GM23338 (cell line): Measurements from ENCODE around the gene FHDC1. TPM values are rescaled to one million over a fixed set of nuclear protein-coding genes. Genes with fewer than 3 reads are reported as not detected.

Source experiments
- ATAC-seq: fragments of 200-7000 bp; cut with Tn5 transposase; 3 replicates; pipeline ENCODE4 v1.9.1; 2020
- DNase-seq: peaks from one replicate; pipeline ENCODE4 v3.0.0-alpha.2; 2015; ENCODE audit warnings: low spot score
- H2AFZ ChIP-seq: fragments of 200-600 bp; sonication (generic); 2 replicates; pipeline ENCODE4 v1.8.0; 2016; ENCODE audit warnings: antibody characterized with exemption, mild to moderate bottlenecking, moderate library complexity
- H3F3A ChIP-seq: fragments of 200-600 bp; sonication (generic); replicated peaks from 2 replicates; pipeline ENCODE4 v1.8.0; 2017; ENCODE audit warnings: antibody characterized with exemption, mixed run types, low read depth
- H3K27ac ChIP-seq: fragments of 200-600 bp; sonication (generic); 2 replicates; pipeline ENCODE4 v1.6.1; 2016; ENCODE audit warnings: low read depth
- H3K27me3 ChIP-seq: fragments of 200-600 bp; sonication (generic); 2 replicates; pipeline ENCODE4 v1.8.0; 2016; ENCODE audit warnings: mild to moderate bottlenecking, mixed run types, moderate library complexity; ENCODE audit not compliant: insufficient read depth
- H3K36me3 ChIP-seq: fragments of 200-600 bp; sonication (generic); 2 replicates; pipeline ENCODE4 v1.8.0; 2016; ENCODE audit warnings: mild to moderate bottlenecking; ENCODE audit not compliant: insufficient read depth
- H3K4me1 ChIP-seq: fragments of 200-600 bp; sonication (generic); 2 replicates; pipeline ENCODE4 v1.8.0; 2016; ENCODE audit warnings: mild to moderate bottlenecking, moderate library complexity; ENCODE audit not compliant: insufficient read depth
- H3K4me2 ChIP-seq: fragments of 200-600 bp; sonication (generic); 2 replicates; pipeline ENCODE4 v1.7.1; 2017; ENCODE audit warnings: mixed run types
- H3K4me3 ChIP-seq: fragments of 200-600 bp; sonication (generic); 2 replicates; pipeline ENCODE4 v1.6.1; 2016; ENCODE audit warnings: mixed run types
- H3K79me2 ChIP-seq: fragments of 200-600 bp; sonication (generic); replicated peaks from 2 replicates; pipeline ENCODE4 v1.8.0; 2017; ENCODE audit warnings: mild to moderate bottlenecking; ENCODE audit not compliant: insufficient read depth
- H3K9me2 ChIP-seq: fragments of 200-600 bp; sonication (generic); 2 replicates; pipeline ENCODE4 v1.8.0; 2017; ENCODE audit not compliant: insufficient read depth
- H4K20me1 ChIP-seq: fragments of 200-600 bp; sonication (generic); replicated peaks from 2 replicates; pipeline ENCODE4 v1.8.0; 2017; ENCODE audit warnings: mild to moderate bottlenecking; ENCODE audit not compliant: insufficient read depth
- H3K27ac Mint-ChIP-seq: 2 replicates; pipeline ENCODE4 v1.8.0; 2020; ENCODE audit warnings: inconsistent platforms, mild to moderate bottlenecking, moderate library complexity, mixed read lengths
- H3K27me3 Mint-ChIP-seq: 3 replicates; pipeline ENCODE4 v1.8.0; 2022; ENCODE audit warnings: low read depth, mild to moderate bottlenecking, moderate library complexity, mixed read lengths, inconsistent platforms; ENCODE audit not compliant: insufficient read depth, poor library complexity
- H3K36me3 Mint-ChIP-seq: 3 replicates; pipeline ENCODE4 v1.8.0; 2021; ENCODE audit warnings: low read depth, mild to moderate bottlenecking, inconsistent platforms, moderate library complexity, mixed read lengths
- H3K4me1 Mint-ChIP-seq: 3 replicates; pipeline ENCODE4 v1.8.0; 2020; ENCODE audit warnings: mild to moderate bottlenecking, inconsistent platforms, mixed read lengths
- H3K4me3 Mint-ChIP-seq: 3 replicates; pipeline ENCODE4 v1.8.0; 2021; ENCODE audit warnings: moderate library complexity, mild to moderate bottlenecking, inconsistent platforms, mixed read lengths
- H3K9me3 Mint-ChIP-seq: 3 replicates; pipeline ENCODE4 v1.8.0; 2020; ENCODE audit warnings: moderate library complexity, mild to moderate bottlenecking, inconsistent platforms, mixed read lengths
- CREB1 ChIP-seq: fragments of 250-450 bp; sonication (Bioruptor Pico); IDR thresholded peaks from 2 replicates; pipeline ENCODE4 v1.5.0; 2020; ENCODE audit warnings: low read depth, mild to moderate bottlenecking, moderate library complexity
- EZH2 ChIP-seq: fragments of 200-600 bp; sonication (generic); IDR thresholded peaks from one replicate; pipeline ENCODE4 v1.8.0; 2017; ENCODE audit warnings: antibody characterized with exemption, mild to moderate bottlenecking, low read depth; ENCODE audit not compliant: unreplicated experiment
- EZH2phosphoT487 ChIP-seq: fragments of 200-600 bp; sonication (generic); IDR thresholded peaks from one replicate; pipeline ENCODE4 v1.8.1; 2018; ENCODE audit warnings: antibody characterized with exemption; ENCODE audit not compliant: unreplicated experiment
- JUNB ChIP-seq: IDR thresholded peaks from one replicate; pipeline ENCODE4 v1.6.1; 2016; ENCODE audit warnings: antibody characterized with exemption; ENCODE audit not compliant: unreplicated experiment
- NANOG ChIP-seq: IDR thresholded peaks from 2 replicates; pipeline ENCODE4 v1.6.1; 2016; ENCODE audit warnings: antibody characterized with exemption, borderline replicate concordance
- POLR2AphosphoS5 ChIP-seq: IDR thresholded peaks from 2 replicates; pipeline ENCODE4 v1.6.1; 2016; ENCODE audit warnings: antibody characterized with exemption, low read depth
- STAT1 ChIP-seq: IDR thresholded peaks from one replicate; pipeline ENCODE4 v1.6.1; 2016; ENCODE audit warnings: antibody characterized with exemption; ENCODE audit not compliant: unreplicated experiment
- ZNF114 ChIP-seq: fragments of 250-450 bp; sonication (Bioruptor Pico); IDR thresholded peaks from 2 replicates; pipeline ENCODE4 v1.5.0; 2020; ENCODE audit warnings: mild to moderate bottlenecking, moderate library complexity
- ZNF331 ChIP-seq: fragments of 250-450 bp; sonication (Bioruptor Pico); IDR thresholded peaks from 2 replicates; pipeline ENCODE4 v1.5.0; 2020; ENCODE audit warnings: low read depth, mild to moderate bottlenecking, moderate library complexity
- polyA plus RNA-seq: library from polyadenylated mRNA; unstranded; fragments of >200 nt; fragmentation: Nextera tagmentation; extraction: Ambion mirVana; gene quantifications from 2 replicates; pipeline ENCODE4 v1.2.1, GENCODE V29; 2016
- total RNA-seq: library from RNA; depleted of rRNA; stranded (reverse); fragments of >200 nt; shearing (Covaris generic); gene quantifications from 2 replicates; pipeline ENCODE4 v1.2.3, GENCODE V29; 2014
- TF ChIP-seq, protein P1 (sequence below), 2 experiments: fragments of 200-600 bp in 1 of 2; sonication (generic) in 1 of 2; conservative IDR thresholded peaks; 2 replicates each; pipeline versions ENCODE4 v1.5.1 to v1.6.1; 2016 to 2017; ENCODE audit warnings: antibody characterized with exemption in 2 of 2, low read depth in 2 of 2, mild to moderate bottlenecking in 2 of 2, moderate library complexity in 1 of 2
- TF ChIP-seq, protein P2 (sequence below): fragments of 250-450 bp; sonication (Bioruptor Pico); IDR thresholded peaks from 2 replicates; pipeline ENCODE4 v1.5.0; 2020; ENCODE audit warnings: mild to moderate bottlenecking, moderate library complexity

Gene FHDC1
- total and polyA plus RNA-seq, 2 experiments from 2014 or later = 9.5 to 22.8 TPM

- ATAC-seq (peak; percentile 11; the same call in 2 of the 3 replicates), DNase-seq (no peak)
- Mint-ChIP-seq H3K4me3 (no peak overlapping the region), H3K9me3 (no peaks in the 10 kb centered on the region), H3K27ac (peak overlapping the region; percentile 43; the same call in 1 of the 2 replicates), H3K36me3 (no peaks in the 10 kb centered on the region; the same call in 2 of the 3 replicates), H3K4me1 (peaks cover 29% of the 10 kb centered on the region), H3K27me3 (peaks cover 8% of the 10 kb centered on the region)
- no peaks in the 10 kb centered on the region; the same call in 1 of the 2 replicates for H3K9me2 ChIP-seq
- peak overlapping the region; percentile 62 for H3K4me2 ChIP-seq
- no peak overlapping the region for H3K4me3 ChIP-seq
- no peaks in the 10 kb centered on the region for H3K27me3 ChIP-seq
- no peaks in the 10 kb centered on the region for H3K79me2 ChIP-seq
- H3F3A ChIP-seq = no peaks in the 10 kb centered on the region
- no peak overlapping the region for H3K27ac ChIP-seq
- no peaks in the 10 kb centered on the region for H4K20me1 ChIP-seq
- peak overlapping the region; percentile 85; the same call in 1 of the 2 replicates for H2AFZ ChIP-seq
- peaks cover 12% of the 10 kb centered on the region; the same call in 1 of the 2 replicates for H3K4me1 ChIP-seq
- no peaks in the 10 kb centered on the region for H3K36me3 ChIP-seq
- TF ChIP-seq JUNB (no peak), CREB1 (CRISPR knock-in tag) (no peak), STAT1 (no peak), POLR2AphosphoS5 (no peak), EZH2phosphoT487 (no peak), NANOG (no peak), ZNF114 (CRISPR knock-in tag) (no peak)
- TF ChIP-seq, protein P1, sequence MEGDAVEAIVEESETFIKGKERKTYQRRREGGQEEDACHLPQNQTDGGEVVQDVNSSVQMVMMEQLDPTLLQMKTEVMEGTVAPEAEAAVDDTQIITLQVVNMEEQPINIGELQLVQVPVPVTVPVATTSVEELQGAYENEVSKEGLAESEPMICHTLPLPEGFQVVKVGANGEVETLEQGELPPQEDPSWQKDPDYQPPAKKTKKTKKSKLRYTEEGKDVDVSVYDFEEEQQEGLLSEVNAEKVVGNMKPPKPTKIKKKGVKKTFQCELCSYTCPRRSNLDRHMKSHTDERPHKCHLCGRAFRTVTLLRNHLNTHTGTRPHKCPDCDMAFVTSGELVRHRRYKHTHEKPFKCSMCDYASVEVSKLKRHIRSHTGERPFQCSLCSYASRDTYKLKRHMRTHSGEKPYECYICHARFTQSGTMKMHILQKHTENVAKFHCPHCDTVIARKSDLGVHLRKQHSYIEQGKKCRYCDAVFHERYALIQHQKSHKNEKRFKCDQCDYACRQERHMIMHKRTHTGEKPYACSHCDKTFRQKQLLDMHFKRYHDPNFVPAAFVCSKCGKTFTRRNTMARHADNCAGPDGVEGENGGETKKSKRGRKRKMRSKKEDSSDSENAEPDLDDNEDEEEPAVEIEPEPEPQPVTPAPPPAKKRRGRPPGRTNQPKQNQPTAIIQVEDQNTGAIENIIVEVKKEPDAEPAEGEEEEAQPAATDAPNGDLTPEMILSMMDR (conservative IDR thresholded peaks at IDR 0.05; ENCODE audit: low read depth in 2 of 2) = no peak
These were observed 60.5 kb downstream of the FHDC1 start for GRCh38 chr4:152996672-152997071.

- H3K36me3 Mint-ChIP-seq = no peaks in the 10 kb centered on the region; the same call in 2 of the 3 replicates
- H3K4me1 ChIP-seq = peaks cover 13% of the 10 kb centered on the region; the same call in 1 of the 2 replicates
- H2AFZ ChIP-seq = no peak overlapping the region
- H3K4me3 Mint-ChIP-seq = no peak overlapping the region
- no peaks in the 10 kb centered on the region for H4K20me1 ChIP-seq
- no peaks in the 10 kb centered on the region for H3K79me2 ChIP-seq
- H3K4me3 ChIP-seq = no peak overlapping the region
- H3K27me3 Mint-ChIP-seq = peaks cover 8% of the 10 kb centered on the region
- H3K4me2 ChIP-seq = no peak overlapping the region
- no peak for ATAC-seq
- H3K9me2 ChIP-seq = peaks cover 3% of the 10 kb centered on the region; the same call in 1 of the 2 replicates
- DNase-seq = no peak
- no peak overlapping the region for H3K27ac Mint-ChIP-seq
- H3F3A ChIP-seq = no peaks in the 10 kb centered on the region
- H3K27me3 ChIP-seq = no peaks in the 10 kb centered on the region
- no peaks in the 10 kb centered on the region for H3K36me3 ChIP-seq
- H3K27ac ChIP-seq = no peak overlapping the region
- H3K9me3 Mint-ChIP-seq = no peaks in the 10 kb centered on the region
- peaks cover 30% of the 10 kb centered on the region for H3K4me1 Mint-ChIP-seq
- TF ChIP-seq ZNF331 (no peak), NANOG (no peak), STAT1 (no peak), ZNF114 (CRISPR knock-in tag) (no peak), EZH2phosphoT487 (no peak), EZH2 (no peak), JUNB (no peak)
- TF ChIP-seq, protein P2, sequence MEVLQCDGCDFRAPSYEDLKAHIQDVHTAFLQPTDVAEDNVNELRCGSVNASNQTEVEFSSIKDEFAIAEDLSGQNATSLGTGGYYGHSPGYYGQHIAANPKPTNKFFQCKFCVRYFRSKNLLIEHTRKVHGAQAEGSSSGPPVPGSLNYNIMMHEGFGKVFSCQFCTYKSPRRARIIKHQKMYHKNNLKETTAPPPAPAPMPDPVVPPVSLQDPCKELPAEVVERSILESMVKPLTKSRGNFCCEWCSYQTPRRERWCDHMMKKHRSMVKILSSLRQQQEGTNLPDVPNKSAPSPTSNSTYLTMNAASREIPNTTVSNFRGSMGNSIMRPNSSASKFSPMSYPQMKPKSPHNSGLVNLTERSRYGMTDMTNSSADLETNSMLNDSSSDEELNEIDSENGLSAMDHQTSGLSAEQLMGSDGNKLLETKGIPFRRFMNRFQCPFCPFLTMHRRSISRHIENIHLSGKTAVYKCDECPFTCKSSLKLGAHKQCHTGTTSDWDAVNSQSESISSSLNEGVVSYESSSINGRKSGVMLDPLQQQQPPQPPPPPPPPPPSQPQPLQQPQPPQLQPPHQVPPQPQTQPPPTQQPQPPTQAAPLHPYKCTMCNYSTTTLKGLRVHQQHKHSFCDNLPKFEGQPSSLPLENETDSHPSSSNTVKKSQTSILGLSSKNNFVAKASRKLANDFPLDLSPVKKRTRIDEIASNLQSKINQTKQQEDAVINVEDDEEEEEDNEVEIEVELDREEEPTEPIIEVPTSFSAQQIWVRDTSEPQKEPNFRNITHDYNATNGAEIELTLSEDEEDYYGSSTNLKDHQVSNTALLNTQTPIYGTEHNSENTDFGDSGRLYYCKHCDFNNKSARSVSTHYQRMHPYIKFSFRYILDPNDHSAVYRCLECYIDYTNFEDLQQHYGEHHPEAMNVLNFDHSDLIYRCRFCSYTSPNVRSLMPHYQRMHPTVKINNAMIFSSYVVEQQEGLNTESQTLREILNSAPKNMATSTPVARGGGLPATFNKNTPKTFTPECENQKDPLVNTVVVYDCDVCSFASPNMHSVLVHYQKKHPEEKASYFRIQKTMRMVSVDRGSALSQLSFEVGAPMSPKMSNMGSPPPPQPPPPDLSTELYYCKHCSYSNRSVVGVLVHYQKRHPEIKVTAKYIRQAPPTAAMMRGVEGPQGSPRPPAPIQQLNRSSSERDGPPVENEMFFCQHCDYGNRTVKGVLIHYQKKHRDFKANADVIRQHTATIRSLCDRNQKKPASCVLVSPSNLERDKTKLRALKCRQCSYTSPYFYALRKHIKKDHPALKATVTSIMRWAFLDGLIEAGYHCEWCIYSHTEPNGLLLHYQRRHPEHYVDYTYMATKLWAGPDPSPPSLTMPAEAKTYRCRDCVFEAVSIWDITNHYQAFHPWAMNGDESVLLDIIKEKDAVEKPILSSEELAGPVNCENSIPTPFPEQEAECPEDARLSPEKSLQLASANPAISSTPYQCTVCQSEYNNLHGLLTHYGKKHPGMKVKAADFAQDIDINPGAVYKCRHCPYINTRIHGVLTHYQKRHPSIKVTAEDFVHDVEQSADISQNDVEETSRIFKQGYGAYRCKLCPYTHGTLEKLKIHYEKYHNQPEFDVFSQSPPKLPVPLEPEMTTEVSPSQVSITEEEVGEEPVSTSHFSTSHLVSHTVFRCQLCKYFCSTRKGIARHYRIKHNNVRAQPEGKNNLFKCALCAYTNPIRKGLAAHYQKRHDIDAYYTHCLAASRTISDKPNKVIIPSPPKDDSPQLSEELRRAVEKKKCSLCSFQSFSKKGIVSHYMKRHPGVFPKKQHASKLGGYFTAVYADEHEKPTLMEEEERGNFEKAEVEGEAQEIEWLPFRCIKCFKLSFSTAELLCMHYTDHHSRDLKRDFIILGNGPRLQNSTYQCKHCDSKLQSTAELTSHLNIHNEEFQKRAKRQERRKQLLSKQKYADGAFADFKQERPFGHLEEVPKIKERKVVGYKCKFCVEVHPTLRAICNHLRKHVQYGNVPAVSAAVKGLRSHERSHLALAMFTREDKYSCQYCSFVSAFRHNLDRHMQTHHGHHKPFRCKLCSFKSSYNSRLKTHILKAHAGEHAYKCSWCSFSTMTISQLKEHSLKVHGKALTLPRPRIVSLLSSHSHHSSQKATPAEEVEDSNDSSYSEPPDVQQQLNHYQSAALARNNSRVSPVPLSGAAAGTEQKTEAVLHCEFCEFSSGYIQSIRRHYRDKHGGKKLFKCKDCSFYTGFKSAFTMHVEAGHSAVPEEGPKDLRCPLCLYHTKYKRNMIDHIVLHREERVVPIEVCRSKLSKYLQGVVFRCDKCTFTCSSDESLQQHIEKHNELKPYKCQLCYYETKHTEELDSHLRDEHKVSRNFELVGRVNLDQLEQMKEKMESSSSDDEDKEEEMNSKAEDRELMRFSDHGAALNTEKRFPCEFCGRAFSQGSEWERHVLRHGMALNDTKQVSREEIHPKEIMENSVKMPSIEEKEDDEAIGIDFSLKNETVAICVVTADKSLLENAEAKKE (CRISPR knock-in tag) = no peak
These were observed 61.2 kb downstream of the FHDC1 start for GRCh38 chr4:152997288-152997687.
